Measurements from ENCODE around the gene PTPN21. TPM values are rescaled to one million over a fixed set of nuclear protein-coding genes. Genes with fewer than 3 reads are reported as not detected.

Gene PTPN21
- polyA plus RNA-seq, 1 experiment = 16.0 TPM

DNA sequence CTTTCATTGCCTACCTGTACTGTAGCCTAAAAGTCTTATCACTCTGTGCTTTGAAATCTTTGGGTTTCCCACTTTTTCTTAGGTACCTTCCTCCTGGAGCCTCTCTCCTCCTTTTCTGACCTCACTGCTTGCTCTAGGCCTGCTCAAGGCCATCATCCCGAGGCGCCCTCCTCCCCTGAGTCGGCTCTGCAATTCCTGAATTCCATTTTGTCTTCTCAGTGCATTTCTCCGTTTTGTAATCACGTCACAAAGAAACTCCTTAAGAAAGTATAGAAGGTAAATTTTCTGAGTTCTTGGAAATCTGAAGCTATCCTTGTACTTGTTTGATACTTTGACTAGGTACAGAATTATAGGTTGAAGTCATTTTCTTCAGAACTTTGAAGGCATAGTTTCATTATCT, 33.3 kb upstream of the PTPN21 start:
- H3K27ac ChIP-seq (ENCODE audit: low read depth, low read length) = no peak overlapping the region
- POLR2A ChIA-PET = no interaction called here
- no peaks in the 10 kb centered on the region for H3K27me3 ChIP-seq (ENCODE audit: control insufficient read depth, insufficient read depth, low read length)
- CTCF ChIA-PET = no interaction called here
- no peak overlapping the region for H3K4me3 ChIP-seq (ENCODE audit: low read depth, low read length)
- no peak for DNase-seq (ENCODE audit: low read depth, low spot score)
- H3K9me3 ChIP-seq (ENCODE audit: control insufficient read depth, insufficient read depth, low read length) = no peaks in the 10 kb centered on the region
- TF ChIP-seq, protein P1, sequence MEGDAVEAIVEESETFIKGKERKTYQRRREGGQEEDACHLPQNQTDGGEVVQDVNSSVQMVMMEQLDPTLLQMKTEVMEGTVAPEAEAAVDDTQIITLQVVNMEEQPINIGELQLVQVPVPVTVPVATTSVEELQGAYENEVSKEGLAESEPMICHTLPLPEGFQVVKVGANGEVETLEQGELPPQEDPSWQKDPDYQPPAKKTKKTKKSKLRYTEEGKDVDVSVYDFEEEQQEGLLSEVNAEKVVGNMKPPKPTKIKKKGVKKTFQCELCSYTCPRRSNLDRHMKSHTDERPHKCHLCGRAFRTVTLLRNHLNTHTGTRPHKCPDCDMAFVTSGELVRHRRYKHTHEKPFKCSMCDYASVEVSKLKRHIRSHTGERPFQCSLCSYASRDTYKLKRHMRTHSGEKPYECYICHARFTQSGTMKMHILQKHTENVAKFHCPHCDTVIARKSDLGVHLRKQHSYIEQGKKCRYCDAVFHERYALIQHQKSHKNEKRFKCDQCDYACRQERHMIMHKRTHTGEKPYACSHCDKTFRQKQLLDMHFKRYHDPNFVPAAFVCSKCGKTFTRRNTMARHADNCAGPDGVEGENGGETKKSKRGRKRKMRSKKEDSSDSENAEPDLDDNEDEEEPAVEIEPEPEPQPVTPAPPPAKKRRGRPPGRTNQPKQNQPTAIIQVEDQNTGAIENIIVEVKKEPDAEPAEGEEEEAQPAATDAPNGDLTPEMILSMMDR (IDR thresholded peaks at IDR 0.05; ENCODE audit: low read depth, low read length) = no peak

DNA sequence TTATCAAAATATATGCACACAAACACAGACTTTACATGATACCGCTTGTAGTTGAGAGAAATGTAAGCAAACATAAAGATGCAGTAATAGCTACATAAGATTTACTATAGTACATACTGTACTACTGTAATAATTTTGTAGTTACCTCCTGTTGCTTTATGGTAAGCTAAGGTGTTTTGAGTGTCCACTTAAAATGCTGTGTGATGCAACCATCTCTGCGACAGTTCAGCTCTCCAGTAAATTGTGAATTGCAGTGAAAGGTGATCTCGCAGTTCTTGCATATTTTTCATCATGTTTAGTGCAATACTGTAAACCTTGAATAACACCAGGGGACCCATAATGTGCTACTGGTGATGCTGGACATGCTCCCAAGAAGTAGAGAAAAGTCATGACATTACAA, 29.6 kb upstream of the PTPN21 start:
- Histone ChIP-seq H3K9me3 (ENCODE audit: control insufficient read depth, insufficient read depth, low read length) (no peaks in the 10 kb centered on the region), H3K27ac (ENCODE audit: low read depth, low read length) (no peak overlapping the region), H3K4me3 (ENCODE audit: low read depth, low read length) (no peak overlapping the region), H3K27me3 (ENCODE audit: control insufficient read depth, insufficient read depth, low read length) (no peaks in the 10 kb centered on the region)
- CTCF ChIA-PET = no interaction called here
- POLR2A ChIA-PET = no interaction called here
- TF ChIP-seq, protein P1 (IDR thresholded peaks at IDR 0.05; ENCODE audit: low read depth, low read length) = no peak
- DNase-seq (ENCODE audit: low read depth, low spot score) = no peak

DNA sequence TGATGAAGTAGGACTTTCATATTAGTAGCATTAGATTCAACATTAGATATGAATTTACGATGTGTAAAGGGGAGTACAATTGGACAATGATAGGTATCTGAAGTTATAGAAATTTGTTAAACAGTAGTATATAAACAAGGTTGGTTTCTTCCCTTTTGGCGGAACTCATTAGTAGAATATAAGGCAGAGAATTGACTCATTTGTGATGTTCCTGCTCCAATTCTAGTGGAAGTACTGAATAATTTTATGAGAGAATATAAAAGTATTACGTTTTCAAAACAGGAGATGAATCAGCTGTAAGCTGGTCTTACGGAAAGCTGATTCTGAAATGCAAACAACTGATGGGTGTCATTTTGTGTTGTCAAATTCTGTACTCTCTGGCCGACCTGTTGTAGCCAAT, 21.4 kb upstream of the PTPN21 start:
- no peaks in the 10 kb centered on the region for H3K27me3 ChIP-seq (ENCODE audit: control insufficient read depth, insufficient read depth, low read length)
- no peak overlapping the region for H3K27ac ChIP-seq (ENCODE audit: low read depth, low read length)
- H3K9me3 ChIP-seq (ENCODE audit: control insufficient read depth, insufficient read depth, low read length) = no peaks in the 10 kb centered on the region
- no peak for DNase-seq (ENCODE audit: low read depth, low spot score)
- H3K4me3 ChIP-seq (ENCODE audit: low read depth, low read length) = no peak overlapping the region
- POLR2A ChIA-PET = no interaction called here
- CTCF ChIA-PET = no interaction called here
- TF ChIP-seq, protein P1 (IDR thresholded peaks at IDR 0.05; ENCODE audit: low read depth, low read length) = no peak

DNA sequence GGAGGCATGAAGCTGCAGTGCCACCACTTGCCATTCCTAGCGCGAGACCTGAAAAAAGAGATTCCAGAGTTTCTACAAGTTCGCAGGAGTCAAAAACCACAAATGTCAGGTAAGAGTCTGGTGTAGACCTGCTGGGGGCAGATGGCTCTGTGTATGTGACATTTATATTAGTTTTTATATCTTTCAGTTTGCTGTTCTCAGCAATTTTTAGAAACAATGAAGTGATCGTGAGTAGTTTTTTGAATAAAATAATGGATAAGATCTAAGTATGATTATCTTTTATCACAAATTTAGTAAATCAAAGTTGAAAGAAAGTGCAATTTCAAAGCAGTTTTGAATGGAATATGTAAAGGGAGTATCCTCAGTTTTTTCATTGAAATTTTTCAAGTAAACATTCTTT, 17.3 kb upstream of the PTPN21 start:
- Histone ChIP-seq H3K27me3 (ENCODE audit: control insufficient read depth, insufficient read depth, low read length) (no peaks in the 10 kb centered on the region), H3K27ac (ENCODE audit: low read depth, low read length) (no peak overlapping the region), H3K9me3 (ENCODE audit: control insufficient read depth, insufficient read depth, low read length) (no peaks in the 10 kb centered on the region), H3K4me3 (ENCODE audit: low read depth, low read length) (no peak overlapping the region)
- DNase-seq (ENCODE audit: low read depth, low spot score) = no peak
- ChIA-PET POLR2A (no interaction called here), CTCF (no interaction called here)
- TF ChIP-seq, protein P1 (IDR thresholded peaks at IDR 0.05; ENCODE audit: low read depth, low read length) = no peak

DNA sequence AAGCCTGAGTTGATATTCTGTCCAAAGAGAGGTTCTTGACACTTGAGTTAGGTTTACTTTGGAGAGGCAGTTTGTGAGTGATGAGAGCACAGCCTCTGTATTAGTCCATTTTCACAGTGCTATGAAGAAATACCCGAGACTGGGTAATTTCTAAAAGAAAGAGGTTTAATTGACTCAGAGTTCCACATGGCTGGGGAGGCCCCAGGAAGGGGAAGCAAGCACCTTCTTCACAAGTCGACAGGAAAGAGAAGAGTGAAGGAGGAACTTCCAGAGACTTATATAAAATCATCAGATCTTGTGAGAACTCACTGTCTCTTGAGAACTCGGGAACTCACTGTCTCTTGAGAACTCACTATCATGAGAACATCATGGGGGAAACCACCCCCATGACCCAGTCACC, 13.4 kb upstream of the PTPN21 start:
- no peak overlapping the region for H3K27ac ChIP-seq (ENCODE audit: low read depth, low read length)
- H3K4me3 ChIP-seq (ENCODE audit: low read depth, low read length) = no peak overlapping the region
- H3K27me3 ChIP-seq (ENCODE audit: control insufficient read depth, insufficient read depth, low read length) = no peaks in the 10 kb centered on the region
- DNase-seq (ENCODE audit: low read depth, low spot score) = no peak
- CTCF ChIA-PET = interaction anchor here (1.9 kb wide), 1 partner anchor 99 kb away, joined by 5 read pairs; no protein-coding TSS in a partner anchor
- TF ChIP-seq, protein P1 (IDR thresholded peaks at IDR 0.05; ENCODE audit: low read depth, low read length) = no peak
- H3K9me3 ChIP-seq (ENCODE audit: control insufficient read depth, insufficient read depth, low read length) = no peaks in the 10 kb centered on the region
- POLR2A ChIA-PET = no interaction called here
